ENCODE results near the gene MAPK8IP1. TPM values are rescaled to one million over a fixed set of nuclear protein-coding genes. Genes with fewer than 3 reads are reported as not detected.

The MAPK8IP1 gene
- total and polyA plus RNA-seq, 2 experiments from 2014 or later: 5.9 to 39.4 TPM

DNA sequence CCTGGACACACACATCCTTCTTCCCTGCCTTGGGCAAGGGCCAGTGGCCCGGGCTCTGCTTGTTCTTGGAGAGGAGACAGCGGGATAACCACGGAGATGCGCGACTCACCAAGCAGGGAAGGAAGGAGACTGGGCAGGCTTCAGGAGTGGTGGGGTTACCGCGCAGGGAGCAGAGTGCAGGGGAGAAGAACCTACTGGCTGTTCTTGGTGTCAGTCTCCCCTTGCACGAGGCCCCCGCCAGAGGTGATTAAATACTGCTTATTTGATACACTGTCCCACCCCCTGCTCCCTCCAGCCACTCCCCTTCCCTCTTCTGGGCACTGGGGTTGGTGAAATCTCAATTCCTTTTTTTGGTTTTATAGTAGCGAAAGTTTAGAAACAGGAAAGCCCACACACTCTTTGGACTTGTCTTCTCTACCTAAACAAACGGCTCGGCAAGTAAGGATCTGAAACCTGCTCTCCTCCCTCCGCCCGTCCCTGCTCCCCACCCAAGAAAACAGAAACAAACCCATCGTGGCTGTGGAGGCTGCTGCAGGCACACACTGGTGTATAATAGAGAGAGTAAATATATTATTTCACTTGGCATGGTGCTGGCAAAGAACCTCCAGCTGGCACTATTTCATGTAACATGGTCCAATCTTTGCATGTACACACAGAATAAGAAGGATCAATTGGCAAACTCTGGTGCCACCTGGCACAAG lies 47.8 kb downstream of the MAPK8IP1 start:
- Histone ChIP-seq H3K4me3 (no peak overlapping the region), H3K27ac (ENCODE audit: low read depth) (no peak overlapping the region), H3K79me2 (replicated peaks; ENCODE audit: insufficient read depth) (0 out of 2 replicates have a peak, but pooled peaks cover 2% of the 10 kb centered on the region), H3K9me2 (ENCODE audit: insufficient read depth) (no peaks in the 10 kb centered on the region), H3K4me2 (no peak overlapping the region), H3K4me1 (ENCODE audit: insufficient read depth) (no peaks in the 10 kb centered on the region; the same call in 1 of the 2 replicates), H2AFZ (no peak overlapping the region), H4K20me1 (replicated peaks; ENCODE audit: insufficient read depth) (peaks cover 4% of the 10 kb centered on the region), H3K27me3 (ENCODE audit: insufficient read depth) (no peaks in the 10 kb centered on the region), H3F3A (replicated peaks; ENCODE audit: low read depth) (0 out of 2 replicates have a peak, but pooled peaks cover 4% of the 10 kb centered on the region), H3K36me3 (ENCODE audit: insufficient read depth) (peaks cover 11% of the 10 kb centered on the region; the same call in 1 of the 2 replicates)
- Mint-ChIP-seq H3K27me3 (ENCODE audit: insufficient read depth, low read depth, poor library complexity) (peaks cover 7% of the 10 kb centered on the region), H3K9me3 (no peaks in the 10 kb centered on the region), H3K27ac (no peak overlapping the region), H3K4me1 (peaks cover 23% of the 10 kb centered on the region), H3K4me3 (no peak overlapping the region), H3K36me3 (ENCODE audit: low read depth) (peaks cover 26% of the 10 kb centered on the region)
- ATAC-seq (no peak), DNase-seq (ENCODE audit: low spot score) (no peak)
- TF ChIP-seq ZNF331 (CRISPR knock-in tag; IDR thresholded peaks at IDR 0.05; ENCODE audit: low read depth) (no peak), STAT1 (IDR thresholded peaks at IDR 0.05; ENCODE audit: unreplicated experiment) (no peak), NANOG (IDR thresholded peaks at IDR 0.05; ENCODE audit: borderline replicate concordance) (no peak), EZH2phosphoT487 (IDR thresholded peaks at IDR 0.05; ENCODE audit: unreplicated experiment) (no peak), EZH2 (IDR thresholded peaks at IDR 0.05; ENCODE audit: low read depth, unreplicated experiment) (no peak), POLR2AphosphoS5 (IDR thresholded peaks at IDR 0.05; ENCODE audit: low read depth) (no peak), ZNF114 (CRISPR knock-in tag; IDR thresholded peaks at IDR 0.05) (no peak)
- TF ChIP-seq, protein P1, sequence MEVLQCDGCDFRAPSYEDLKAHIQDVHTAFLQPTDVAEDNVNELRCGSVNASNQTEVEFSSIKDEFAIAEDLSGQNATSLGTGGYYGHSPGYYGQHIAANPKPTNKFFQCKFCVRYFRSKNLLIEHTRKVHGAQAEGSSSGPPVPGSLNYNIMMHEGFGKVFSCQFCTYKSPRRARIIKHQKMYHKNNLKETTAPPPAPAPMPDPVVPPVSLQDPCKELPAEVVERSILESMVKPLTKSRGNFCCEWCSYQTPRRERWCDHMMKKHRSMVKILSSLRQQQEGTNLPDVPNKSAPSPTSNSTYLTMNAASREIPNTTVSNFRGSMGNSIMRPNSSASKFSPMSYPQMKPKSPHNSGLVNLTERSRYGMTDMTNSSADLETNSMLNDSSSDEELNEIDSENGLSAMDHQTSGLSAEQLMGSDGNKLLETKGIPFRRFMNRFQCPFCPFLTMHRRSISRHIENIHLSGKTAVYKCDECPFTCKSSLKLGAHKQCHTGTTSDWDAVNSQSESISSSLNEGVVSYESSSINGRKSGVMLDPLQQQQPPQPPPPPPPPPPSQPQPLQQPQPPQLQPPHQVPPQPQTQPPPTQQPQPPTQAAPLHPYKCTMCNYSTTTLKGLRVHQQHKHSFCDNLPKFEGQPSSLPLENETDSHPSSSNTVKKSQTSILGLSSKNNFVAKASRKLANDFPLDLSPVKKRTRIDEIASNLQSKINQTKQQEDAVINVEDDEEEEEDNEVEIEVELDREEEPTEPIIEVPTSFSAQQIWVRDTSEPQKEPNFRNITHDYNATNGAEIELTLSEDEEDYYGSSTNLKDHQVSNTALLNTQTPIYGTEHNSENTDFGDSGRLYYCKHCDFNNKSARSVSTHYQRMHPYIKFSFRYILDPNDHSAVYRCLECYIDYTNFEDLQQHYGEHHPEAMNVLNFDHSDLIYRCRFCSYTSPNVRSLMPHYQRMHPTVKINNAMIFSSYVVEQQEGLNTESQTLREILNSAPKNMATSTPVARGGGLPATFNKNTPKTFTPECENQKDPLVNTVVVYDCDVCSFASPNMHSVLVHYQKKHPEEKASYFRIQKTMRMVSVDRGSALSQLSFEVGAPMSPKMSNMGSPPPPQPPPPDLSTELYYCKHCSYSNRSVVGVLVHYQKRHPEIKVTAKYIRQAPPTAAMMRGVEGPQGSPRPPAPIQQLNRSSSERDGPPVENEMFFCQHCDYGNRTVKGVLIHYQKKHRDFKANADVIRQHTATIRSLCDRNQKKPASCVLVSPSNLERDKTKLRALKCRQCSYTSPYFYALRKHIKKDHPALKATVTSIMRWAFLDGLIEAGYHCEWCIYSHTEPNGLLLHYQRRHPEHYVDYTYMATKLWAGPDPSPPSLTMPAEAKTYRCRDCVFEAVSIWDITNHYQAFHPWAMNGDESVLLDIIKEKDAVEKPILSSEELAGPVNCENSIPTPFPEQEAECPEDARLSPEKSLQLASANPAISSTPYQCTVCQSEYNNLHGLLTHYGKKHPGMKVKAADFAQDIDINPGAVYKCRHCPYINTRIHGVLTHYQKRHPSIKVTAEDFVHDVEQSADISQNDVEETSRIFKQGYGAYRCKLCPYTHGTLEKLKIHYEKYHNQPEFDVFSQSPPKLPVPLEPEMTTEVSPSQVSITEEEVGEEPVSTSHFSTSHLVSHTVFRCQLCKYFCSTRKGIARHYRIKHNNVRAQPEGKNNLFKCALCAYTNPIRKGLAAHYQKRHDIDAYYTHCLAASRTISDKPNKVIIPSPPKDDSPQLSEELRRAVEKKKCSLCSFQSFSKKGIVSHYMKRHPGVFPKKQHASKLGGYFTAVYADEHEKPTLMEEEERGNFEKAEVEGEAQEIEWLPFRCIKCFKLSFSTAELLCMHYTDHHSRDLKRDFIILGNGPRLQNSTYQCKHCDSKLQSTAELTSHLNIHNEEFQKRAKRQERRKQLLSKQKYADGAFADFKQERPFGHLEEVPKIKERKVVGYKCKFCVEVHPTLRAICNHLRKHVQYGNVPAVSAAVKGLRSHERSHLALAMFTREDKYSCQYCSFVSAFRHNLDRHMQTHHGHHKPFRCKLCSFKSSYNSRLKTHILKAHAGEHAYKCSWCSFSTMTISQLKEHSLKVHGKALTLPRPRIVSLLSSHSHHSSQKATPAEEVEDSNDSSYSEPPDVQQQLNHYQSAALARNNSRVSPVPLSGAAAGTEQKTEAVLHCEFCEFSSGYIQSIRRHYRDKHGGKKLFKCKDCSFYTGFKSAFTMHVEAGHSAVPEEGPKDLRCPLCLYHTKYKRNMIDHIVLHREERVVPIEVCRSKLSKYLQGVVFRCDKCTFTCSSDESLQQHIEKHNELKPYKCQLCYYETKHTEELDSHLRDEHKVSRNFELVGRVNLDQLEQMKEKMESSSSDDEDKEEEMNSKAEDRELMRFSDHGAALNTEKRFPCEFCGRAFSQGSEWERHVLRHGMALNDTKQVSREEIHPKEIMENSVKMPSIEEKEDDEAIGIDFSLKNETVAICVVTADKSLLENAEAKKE (CRISPR knock-in tag; IDR thresholded peaks at IDR 0.05): no peak
- TF ChIP-seq, protein P2, sequence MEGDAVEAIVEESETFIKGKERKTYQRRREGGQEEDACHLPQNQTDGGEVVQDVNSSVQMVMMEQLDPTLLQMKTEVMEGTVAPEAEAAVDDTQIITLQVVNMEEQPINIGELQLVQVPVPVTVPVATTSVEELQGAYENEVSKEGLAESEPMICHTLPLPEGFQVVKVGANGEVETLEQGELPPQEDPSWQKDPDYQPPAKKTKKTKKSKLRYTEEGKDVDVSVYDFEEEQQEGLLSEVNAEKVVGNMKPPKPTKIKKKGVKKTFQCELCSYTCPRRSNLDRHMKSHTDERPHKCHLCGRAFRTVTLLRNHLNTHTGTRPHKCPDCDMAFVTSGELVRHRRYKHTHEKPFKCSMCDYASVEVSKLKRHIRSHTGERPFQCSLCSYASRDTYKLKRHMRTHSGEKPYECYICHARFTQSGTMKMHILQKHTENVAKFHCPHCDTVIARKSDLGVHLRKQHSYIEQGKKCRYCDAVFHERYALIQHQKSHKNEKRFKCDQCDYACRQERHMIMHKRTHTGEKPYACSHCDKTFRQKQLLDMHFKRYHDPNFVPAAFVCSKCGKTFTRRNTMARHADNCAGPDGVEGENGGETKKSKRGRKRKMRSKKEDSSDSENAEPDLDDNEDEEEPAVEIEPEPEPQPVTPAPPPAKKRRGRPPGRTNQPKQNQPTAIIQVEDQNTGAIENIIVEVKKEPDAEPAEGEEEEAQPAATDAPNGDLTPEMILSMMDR (conservative IDR thresholded peaks at IDR 0.05; ENCODE audit: low read depth in 2 of 2): no peak
